Body of pancreas (tissue), 4 donors: Measurements from ENCODE around the gene MCM6. TPM values are rescaled to one million over a fixed set of nuclear protein-coding genes. Genes with fewer than 3 reads are reported as not detected.

Experiments
- ATAC-seq: fragments of 150-250 bp; one replicate; pipeline ENCODE4 v1.9.1; 2016
- DNase-seq, 4 donors: peaks; one replicate each; pipeline ENCODE4 v3.0.0-alpha.2; 2019
- H3K27ac ChIP-seq, 4 donors: fragments of 200-600 bp; sonication (generic); 1 replicate in 3 of 4; 2 replicates in 1 of 4; pipeline versions ENCODE4 v1.5.1 to v1.6.1; 2016 to 2019; ENCODE audit warnings: mild to moderate bottlenecking in 1 of 4, mixed read lengths in 1 of 4, moderate library complexity in 1 of 4
- H3K27me3 ChIP-seq, 2 donors: fragments of 200-600 bp; sonication (generic); one replicate each; pipeline ENCODE4 v1.6.0; 2016; ENCODE audit warnings: mild to moderate bottlenecking in 1 of 2
- H3K36me3 ChIP-seq, 2 donors: fragments of 200-600 bp; sonication (generic); replicated peaks in 1 of 2; 2 replicates each; pipeline ENCODE4 v1.5.1; 2016; ENCODE audit warnings: low read depth in 2 of 2; ENCODE audit not compliant: insufficient read depth in 1 of 2
- H3K4me1 ChIP-seq: fragments of 200-600 bp; sonication (generic); one replicate; pipeline ENCODE4 v1.6.0; 2016
- H3K4me3 ChIP-seq, 2 donors: fragments of 200-600 bp; sonication (generic); 1 replicate in 1 of 2; 2 replicates in 1 of 2; pipeline ENCODE4 v1.5.1; 2016 to 2019
- H3K9me3 ChIP-seq, 3 donors: fragments of 200-600 bp; sonication (generic); 1 replicate in 2 of 3; 2 replicates in 1 of 3; pipeline ENCODE4 v1.5.1; 2016
- POLR2A ChIP-seq, 3 donors: fragments of 450-650 bp; IDR thresholded peaks; one replicate each; pipeline ENCODE4 v1.6.1; 2016; ENCODE audit warnings: antibody characterized with exemption in 3 of 3, mild to moderate bottlenecking in 2 of 3
- WGBS, 2 donors: methylation state at CpG; one replicate each; pipeline ENCODE4 v1.1.5; 2017; 5-methylcytosine and 5-hydroxymethylcytosine counted together
- intact Hi-C: fragments of 100-400 bp; cut with DNase I; formaldehyde crosslinking; loops from one replicate; pipeline ENCODE4 v1.15.1; 2023
- total RNA-seq, 2 donors: library from RNA; depleted of rRNA; stranded (reverse); fragments of >200 nt; gene quantifications; one replicate each; pipeline ENCODE4 v1.1.0, GENCODE V29; 2016
- TF ChIP-seq, protein P1 (sequence below), 7 experiments: fragments of 450-650 bp in 4 of 7; fragments of 200-600 bp in 3 of 7; sonication (generic) in 3 of 7; IDR thresholded peaks; one replicate each; pipeline ENCODE4 v1.5.1; 2016 to 2019; ENCODE audit warnings: antibody characterized with exemption in 7 of 7

The MCM6 gene
- total RNA-seq, 2 donors from 2014 or later, result 1.0 to 4.9 TPM

DNA sequence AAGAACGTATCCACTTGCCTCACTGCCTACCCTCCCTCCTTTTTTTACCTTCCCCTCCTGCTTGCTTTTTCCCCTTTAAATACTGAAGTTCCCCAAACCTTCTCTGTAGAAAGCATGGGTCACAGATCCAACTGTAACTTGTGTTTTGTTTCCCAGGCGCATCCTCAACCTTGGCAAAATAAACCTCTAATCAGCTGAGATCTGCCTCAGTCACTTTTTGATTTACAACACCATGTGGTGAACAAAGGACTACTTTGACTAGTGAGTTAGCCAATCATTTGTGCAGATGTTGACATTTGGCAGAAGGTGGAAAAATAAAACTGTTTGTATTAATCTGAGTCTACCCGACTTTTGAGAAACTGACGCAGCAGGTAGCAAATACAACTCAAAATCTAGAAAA, 23.3 kb upstream of the MCM6 start:
- no peak overlapping the region for H3K27ac ChIP-seq
- DNase-seq (no peak), ATAC-seq (no peak)
- 61 to 68% methylated on average over 4 of the region's 4 CpGs for WGBS, 2 donors
- H3K4me1 ChIP-seq, result no peaks in the 10 kb centered on the region
- no peak overlapping the region for H3K4me3 ChIP-seq
- no peaks in the 10 kb centered on the region for H3K9me3 ChIP-seq
- no peaks in the 10 kb centered on the region for H3K36me3 ChIP-seq
- TF ChIP-seq, protein P1, sequence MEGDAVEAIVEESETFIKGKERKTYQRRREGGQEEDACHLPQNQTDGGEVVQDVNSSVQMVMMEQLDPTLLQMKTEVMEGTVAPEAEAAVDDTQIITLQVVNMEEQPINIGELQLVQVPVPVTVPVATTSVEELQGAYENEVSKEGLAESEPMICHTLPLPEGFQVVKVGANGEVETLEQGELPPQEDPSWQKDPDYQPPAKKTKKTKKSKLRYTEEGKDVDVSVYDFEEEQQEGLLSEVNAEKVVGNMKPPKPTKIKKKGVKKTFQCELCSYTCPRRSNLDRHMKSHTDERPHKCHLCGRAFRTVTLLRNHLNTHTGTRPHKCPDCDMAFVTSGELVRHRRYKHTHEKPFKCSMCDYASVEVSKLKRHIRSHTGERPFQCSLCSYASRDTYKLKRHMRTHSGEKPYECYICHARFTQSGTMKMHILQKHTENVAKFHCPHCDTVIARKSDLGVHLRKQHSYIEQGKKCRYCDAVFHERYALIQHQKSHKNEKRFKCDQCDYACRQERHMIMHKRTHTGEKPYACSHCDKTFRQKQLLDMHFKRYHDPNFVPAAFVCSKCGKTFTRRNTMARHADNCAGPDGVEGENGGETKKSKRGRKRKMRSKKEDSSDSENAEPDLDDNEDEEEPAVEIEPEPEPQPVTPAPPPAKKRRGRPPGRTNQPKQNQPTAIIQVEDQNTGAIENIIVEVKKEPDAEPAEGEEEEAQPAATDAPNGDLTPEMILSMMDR (IDR thresholded peaks at IDR 0.05), result no peak
- no peak for TF ChIP-seq POLR2A (IDR thresholded peaks at IDR 0.05)
- intact Hi-C loops, result no loop called here
- H3K27me3 ChIP-seq, result no peaks in the 10 kb centered on the region

- 98 to 100% methylated on average over 3 of the region's 3 CpGs for WGBS, 2 donors
- intact Hi-C loops, result no loop called here
- Histone ChIP-seq H3K4me3 (no peak overlapping the region), H3K27me3 (no peaks in the 10 kb centered on the region), H3K27ac (no peak overlapping the region), H3K36me3 (no peaks in the 10 kb centered on the region), H3K4me1 (no peaks in the 10 kb centered on the region), H3K9me3 (no peaks in the 10 kb centered on the region)
- TF ChIP-seq, protein P1 (IDR thresholded peaks at IDR 0.05), result no peak
- DNase-seq (no peak), ATAC-seq (no peak)
These were observed 22.1 kb upstream of the MCM6 start for GRCh38 chr2:135898234-135898786.

GRCh38 chr2:135894930-135895329, 18.7 kb upstream of the MCM6 start:
- no peak overlapping the region for H3K27ac ChIP-seq
- H3K27me3 ChIP-seq, result no peaks in the 10 kb centered on the region
- WGBS, 2 donors, result 85 to 95% methylated on average over 1 of the region's 1 CpG
- no peaks in the 10 kb centered on the region for H3K4me1 ChIP-seq
- no peak for TF ChIP-seq POLR2A (IDR thresholded peaks at IDR 0.05)
- TF ChIP-seq, protein P1 (IDR thresholded peaks at IDR 0.05), result no peak
- intact Hi-C loops, result no loop called here
- H3K4me3 ChIP-seq, result no peak overlapping the region
- no peak for ATAC-seq
- no peaks in the 10 kb centered on the region for H3K36me3 ChIP-seq
- H3K9me3 ChIP-seq, result no peaks in the 10 kb centered on the region
- no peak for DNase-seq

DNA sequence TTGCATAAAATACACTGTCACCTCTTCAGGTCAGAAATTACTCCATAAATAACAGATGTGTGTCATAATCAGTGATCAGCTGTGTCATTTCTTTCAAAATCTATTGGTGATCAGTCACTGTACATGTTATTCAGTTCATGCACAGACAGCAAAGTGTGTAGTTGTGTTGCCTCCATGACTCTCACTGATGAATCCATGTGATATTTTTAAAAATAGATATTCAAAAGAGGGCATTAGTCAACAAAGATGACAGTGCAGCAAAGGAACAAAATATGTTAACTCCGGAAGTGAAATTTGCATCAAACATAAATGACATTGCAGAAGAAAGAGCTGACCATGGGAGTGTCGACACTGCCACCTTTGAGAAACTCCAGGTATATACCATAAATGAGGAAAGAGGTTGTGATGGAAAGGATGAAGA, 17.1 kb upstream of the MCM6 start:
- no peaks in the 10 kb centered on the region for H3K36me3 ChIP-seq
- no peaks in the 10 kb centered on the region for H3K4me1 ChIP-seq
- WGBS, 2 donors, result 65 to 100% methylated on average over 2 of the region's 2 CpGs
- ATAC-seq (no peak), DNase-seq (no peak)
- intact Hi-C loops, result no loop called here
- no peak for TF ChIP-seq POLR2A (IDR thresholded peaks at IDR 0.05)
- TF ChIP-seq, protein P1 (IDR thresholded peaks at IDR 0.05), result no peak
- H3K27ac ChIP-seq, result no peak overlapping the region
- H3K9me3 ChIP-seq, result no peaks in the 10 kb centered on the region
- no peaks in the 10 kb centered on the region for H3K27me3 ChIP-seq
- H3K4me3 ChIP-seq, result no peak overlapping the region

- H3K27me3 ChIP-seq, result no peaks in the 10 kb centered on the region
- H3K27ac ChIP-seq, result no peak overlapping the region
- intact Hi-C loops, result no loop called here
- DNase-seq, result no peak
- ATAC-seq, result no peak
- no peaks in the 10 kb centered on the region for H3K36me3 ChIP-seq
- 60 to 70% methylated on average over 6 of the region's 6 CpGs for WGBS, 2 donors
- no peak overlapping the region for H3K4me3 ChIP-seq
- H3K4me1 ChIP-seq, result no peaks in the 10 kb centered on the region
- TF ChIP-seq POLR2A (IDR thresholded peaks at IDR 0.05), result no peak
- TF ChIP-seq, protein P1 (IDR thresholded peaks at IDR 0.05), result no peak
- H3K9me3 ChIP-seq, result no peaks in the 10 kb centered on the region
These were observed 14.6 kb upstream of the MCM6 start for GRCh38 chr2:135890835-135891234.
